ENCODE measurements around the gene HERC6.

The HERC6 gene

DNA sequence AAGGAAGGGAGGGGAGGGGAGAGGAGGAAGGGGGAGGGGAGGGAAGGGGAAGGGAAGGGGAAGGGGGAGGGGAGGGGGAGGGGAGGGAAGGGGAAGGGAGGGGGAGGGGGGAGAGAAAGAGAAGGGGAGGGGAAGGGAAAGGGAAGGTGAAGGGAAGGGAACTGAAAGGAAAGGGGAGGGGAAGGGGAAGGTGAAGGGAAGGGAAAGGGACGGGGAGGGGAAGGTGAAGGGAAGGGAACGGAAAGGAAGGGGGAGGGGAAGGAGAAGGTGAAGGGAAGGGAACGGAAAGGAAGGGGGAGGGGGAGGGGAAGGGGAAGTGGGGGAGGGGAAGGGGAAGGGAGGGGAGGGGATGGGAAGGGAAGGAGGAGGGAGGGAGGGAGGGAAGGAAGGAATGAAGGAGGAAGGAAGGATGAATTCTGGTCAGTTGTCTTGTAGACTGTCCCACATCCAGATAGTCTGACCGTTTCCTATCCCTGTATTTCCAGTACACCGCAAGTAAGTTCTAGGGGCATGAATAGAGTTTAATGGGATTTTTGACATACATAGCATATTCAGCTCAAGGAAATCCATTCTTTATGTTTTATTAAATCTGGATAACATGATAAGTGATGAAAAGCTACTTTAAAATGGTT is 98.7 kb downstream of the HERC6 start:
- no peaks in the 10 kb centered on the region for H3K79me2 ChIP-seq
- no peaks in the 10 kb centered on the region for H3K27me3 ChIP-seq (ENCODE audit: control insufficient read depth, insufficient read depth, low read length)
- H2AFZ ChIP-seq: no peak overlapping the region
- no peaks in the 10 kb centered on the region for H3K9me3 ChIP-seq (ENCODE audit: control insufficient read depth, low read length)
- H3K36me3 ChIP-seq (ENCODE audit: control insufficient read depth, insufficient read depth, low read length): no peaks in the 10 kb centered on the region
- no peak overlapping the region for H3K27ac ChIP-seq
- H3K4me3 ChIP-seq (ENCODE audit: low read depth, low read length): no peak overlapping the region
- H3K4me1 ChIP-seq: no peaks in the 10 kb centered on the region
- H3K4me2 ChIP-seq (ENCODE audit: low read length): no peak overlapping the region
- TF ChIP-seq, protein P1, sequence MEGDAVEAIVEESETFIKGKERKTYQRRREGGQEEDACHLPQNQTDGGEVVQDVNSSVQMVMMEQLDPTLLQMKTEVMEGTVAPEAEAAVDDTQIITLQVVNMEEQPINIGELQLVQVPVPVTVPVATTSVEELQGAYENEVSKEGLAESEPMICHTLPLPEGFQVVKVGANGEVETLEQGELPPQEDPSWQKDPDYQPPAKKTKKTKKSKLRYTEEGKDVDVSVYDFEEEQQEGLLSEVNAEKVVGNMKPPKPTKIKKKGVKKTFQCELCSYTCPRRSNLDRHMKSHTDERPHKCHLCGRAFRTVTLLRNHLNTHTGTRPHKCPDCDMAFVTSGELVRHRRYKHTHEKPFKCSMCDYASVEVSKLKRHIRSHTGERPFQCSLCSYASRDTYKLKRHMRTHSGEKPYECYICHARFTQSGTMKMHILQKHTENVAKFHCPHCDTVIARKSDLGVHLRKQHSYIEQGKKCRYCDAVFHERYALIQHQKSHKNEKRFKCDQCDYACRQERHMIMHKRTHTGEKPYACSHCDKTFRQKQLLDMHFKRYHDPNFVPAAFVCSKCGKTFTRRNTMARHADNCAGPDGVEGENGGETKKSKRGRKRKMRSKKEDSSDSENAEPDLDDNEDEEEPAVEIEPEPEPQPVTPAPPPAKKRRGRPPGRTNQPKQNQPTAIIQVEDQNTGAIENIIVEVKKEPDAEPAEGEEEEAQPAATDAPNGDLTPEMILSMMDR (IDR thresholded peaks at IDR 0.05): no peak
- no peak overlapping the region for H3K9ac ChIP-seq

DNA sequence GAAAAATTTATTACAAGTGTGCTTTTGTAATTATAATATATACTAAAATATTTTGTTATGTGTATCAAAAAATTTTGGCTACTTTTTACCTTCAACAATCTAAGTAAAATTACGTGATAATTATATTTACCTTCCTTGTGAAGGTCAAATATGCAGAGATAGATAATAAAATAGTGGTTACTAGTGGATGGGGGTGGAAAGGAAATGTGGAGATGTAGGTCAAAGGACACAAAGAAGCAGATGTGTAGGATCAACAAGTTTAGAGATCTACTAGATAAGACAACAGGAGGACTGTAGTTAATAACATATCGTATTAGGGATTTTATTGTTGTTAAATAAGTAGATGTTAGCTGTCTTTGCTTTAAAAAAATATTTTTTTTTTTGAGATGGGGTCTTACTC is 99.6 kb downstream of the HERC6 start:
- Histone ChIP-seq H3K4me3 (ENCODE audit: low read depth, low read length) (no peak overlapping the region), H3K4me1 (no peaks in the 10 kb centered on the region), H3K27ac (no peak overlapping the region), H3K9ac (no peak overlapping the region), H3K36me3 (ENCODE audit: control insufficient read depth, insufficient read depth, low read length) (no peaks in the 10 kb centered on the region), H3K9me3 (ENCODE audit: control insufficient read depth, low read length) (no peaks in the 10 kb centered on the region), H3K27me3 (ENCODE audit: control insufficient read depth, insufficient read depth, low read length) (no peaks in the 10 kb centered on the region), H2AFZ (no peak overlapping the region), H3K4me2 (ENCODE audit: low read length) (no peak overlapping the region), H3K79me2 (no peaks in the 10 kb centered on the region)
- TF ChIP-seq, protein P1 (IDR thresholded peaks at IDR 0.05): no peak

DNA sequence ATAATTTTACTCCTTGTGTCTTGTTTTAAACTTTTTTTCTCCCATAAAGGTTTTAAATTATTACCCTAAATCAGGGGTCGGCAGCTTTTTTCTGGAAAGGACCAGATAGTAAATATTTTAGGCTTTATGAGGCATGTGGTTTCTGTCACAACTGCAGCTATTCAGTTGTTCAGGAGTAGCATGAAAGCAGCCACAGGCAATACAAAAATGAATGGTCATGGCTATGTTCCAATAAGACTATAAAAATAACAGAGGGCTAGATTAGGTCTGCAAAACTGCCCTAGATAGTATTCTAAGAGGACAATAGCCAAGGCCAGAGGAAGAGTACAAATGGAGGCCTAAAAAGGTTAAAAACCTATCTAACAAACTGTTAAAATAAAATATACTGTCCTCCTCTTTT is 102.9 kb downstream of the HERC6 start:
- H3K9ac ChIP-seq: no peak overlapping the region
- H3K4me2 ChIP-seq (ENCODE audit: low read length): no peak overlapping the region
- H3K27ac ChIP-seq: no peak overlapping the region
- H3K36me3 ChIP-seq (ENCODE audit: control insufficient read depth, insufficient read depth, low read length): no peaks in the 10 kb centered on the region
- no peaks in the 10 kb centered on the region for H3K9me3 ChIP-seq (ENCODE audit: control insufficient read depth, low read length)
- no peak overlapping the region for H2AFZ ChIP-seq
- H3K79me2 ChIP-seq: no peaks in the 10 kb centered on the region
- H3K4me1 ChIP-seq: no peaks in the 10 kb centered on the region
- no peak overlapping the region for H3K4me3 ChIP-seq (ENCODE audit: low read depth, low read length)
- H3K27me3 ChIP-seq (ENCODE audit: control insufficient read depth, insufficient read depth, low read length): no peaks in the 10 kb centered on the region
- TF ChIP-seq, protein P1 (IDR thresholded peaks at IDR 0.05): no peak

DNA sequence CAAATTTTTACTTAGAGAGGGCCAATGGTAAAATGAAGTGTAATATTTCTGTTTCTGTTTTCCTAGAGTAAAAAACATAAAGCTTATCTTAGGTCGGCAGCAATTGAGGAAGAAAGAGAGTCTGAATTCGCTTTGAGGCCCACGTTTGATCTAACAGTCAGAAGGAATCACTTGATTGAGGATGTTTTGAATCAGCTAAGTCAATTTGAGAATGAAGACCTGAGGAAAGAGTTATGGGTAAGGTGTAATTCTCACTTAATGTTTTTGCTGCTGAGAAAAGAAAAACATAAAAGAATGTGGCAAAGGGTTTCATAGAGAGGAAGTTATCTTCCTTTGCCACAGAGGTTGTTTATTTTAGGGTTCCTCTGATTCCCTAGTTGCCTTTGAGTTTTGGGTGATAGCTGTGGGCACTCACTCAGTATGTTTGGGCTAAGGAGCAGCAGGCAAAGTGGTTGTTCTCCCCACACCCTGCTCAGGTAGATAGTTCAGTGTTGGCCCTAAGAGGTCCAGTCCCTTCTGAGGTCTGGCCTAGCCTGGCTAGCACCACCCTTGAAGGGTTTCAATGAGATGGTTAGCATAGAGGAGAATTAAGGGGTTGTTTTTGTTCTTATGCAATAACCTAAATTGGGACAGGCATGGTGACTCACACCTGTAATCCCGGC is 110.6 kb downstream of the HERC6 start:
- Histone ChIP-seq H3K27ac (no peak overlapping the region), H3K9ac (no peak overlapping the region), H3K27me3 (ENCODE audit: control insufficient read depth, insufficient read depth, low read length) (no peaks in the 10 kb centered on the region), H3K9me3 (ENCODE audit: control insufficient read depth, low read length) (no peaks in the 10 kb centered on the region), H3K4me3 (ENCODE audit: low read depth, low read length) (no peak overlapping the region), H3K4me1 (no peaks in the 10 kb centered on the region), H2AFZ (no peak overlapping the region), H3K36me3 (ENCODE audit: control insufficient read depth, insufficient read depth, low read length) (no peaks in the 10 kb centered on the region), H3K4me2 (ENCODE audit: low read length) (no peak overlapping the region), H3K79me2 (no peaks in the 10 kb centered on the region)
- TF ChIP-seq, protein P1 (IDR thresholded peaks at IDR 0.05): no peak
